ENCODE data around the gene MACROD1.
"Not testable (repeated sequence)": the region's sequence is repeated elsewhere in the genome, so short reads cannot be mapped to it uniquely, and the experiment has no call there.

The MACROD1 gene

GRCh38 chr11:63991558-63991957, 174.4 kb downstream of the MACROD1 start:
- no peak for DNase-seq

DNA sequence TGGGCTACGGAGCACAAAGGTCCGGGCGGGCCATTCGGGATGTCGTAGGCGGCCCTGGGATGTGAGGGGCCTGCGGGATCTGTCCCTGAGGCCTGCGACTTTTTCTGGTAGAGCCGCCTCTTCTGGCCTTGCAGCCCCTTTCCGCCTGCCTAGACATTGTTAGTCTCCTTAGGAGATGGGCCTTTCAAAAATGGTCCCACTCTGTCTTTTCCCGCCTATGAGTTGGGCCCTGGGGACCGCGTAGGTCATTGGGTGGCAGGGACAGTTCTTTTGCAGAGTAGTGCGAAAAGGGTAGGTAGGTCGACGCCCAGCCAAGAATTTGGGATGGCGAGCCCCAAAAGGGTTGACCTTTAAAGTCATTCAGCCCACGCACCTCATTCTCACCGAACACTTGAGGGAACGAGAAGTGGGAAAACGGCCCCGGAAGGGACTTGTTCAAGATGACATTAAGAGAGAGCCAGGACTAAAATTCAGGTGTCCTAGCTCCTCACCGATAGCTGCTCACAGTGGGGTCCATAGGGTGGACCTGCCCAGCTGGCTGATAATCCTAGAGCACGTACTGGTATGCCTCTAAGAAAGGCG, 178.9 kb downstream of the MACROD1 start:
- DNase-seq, result no peak

DNA sequence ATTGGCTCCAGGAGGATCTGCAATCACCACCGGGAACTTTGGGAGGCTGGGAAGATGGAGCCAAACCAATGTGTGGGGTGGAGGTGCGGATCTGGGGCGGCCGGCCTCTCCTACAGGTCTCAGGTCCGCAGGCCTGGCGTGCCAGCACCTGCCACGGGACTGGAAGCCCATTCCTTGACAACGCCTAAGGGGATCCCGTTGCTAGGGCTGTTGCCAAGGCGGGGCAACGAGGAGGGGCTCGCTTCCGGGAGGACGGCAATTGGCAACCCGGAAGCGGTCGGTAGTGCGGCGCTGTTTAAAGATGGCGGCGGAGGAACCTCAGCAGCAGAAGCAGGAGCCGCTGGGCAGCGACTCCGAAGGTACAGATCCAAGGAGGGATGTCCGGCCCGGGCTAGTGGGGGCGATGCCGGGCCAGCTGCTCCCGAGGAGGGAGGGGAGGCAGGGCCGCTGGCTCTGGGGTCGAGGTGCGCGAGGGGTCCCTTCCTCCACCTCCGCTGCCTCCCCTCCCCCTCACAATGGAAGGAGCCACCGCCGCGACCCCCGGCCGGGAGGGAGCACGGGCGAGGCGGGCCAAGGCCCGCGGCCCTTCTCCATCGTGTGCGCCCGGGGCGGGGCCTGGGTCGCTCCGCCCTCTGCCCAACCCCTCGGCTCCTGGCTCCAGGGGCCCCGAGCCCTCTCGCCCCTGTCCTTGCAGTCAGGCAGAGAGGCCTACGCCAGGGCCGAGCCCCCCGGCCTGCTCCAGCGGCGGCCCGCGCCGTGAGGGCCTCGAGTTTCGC, 179.6 kb downstream of the MACROD1 start, which contains the start of gene OTUB1:
Gene OTUB1 (plus strand): TSS at position 283 of the 776 bp plus-strand sequence. CDS start 19 bp downstream, at position 302.
- peak; percentile 86 for DNase-seq

DNA sequence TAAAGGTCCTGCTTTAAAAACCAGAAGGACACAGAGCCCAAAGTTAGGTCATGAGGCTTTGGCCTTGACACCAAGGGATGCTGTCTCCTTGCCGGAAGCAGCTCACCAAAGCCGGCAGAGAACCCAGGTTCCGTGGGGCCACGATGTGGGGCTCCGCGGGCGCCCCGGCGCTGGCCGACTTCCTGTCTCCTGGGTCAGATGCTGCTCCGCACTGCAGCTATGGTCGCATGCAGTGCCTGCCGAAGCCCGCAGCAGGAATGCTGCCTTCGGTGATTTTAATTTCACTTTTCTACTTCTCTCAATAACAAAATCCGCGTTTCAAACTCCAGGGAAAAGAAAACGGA, 180.1 kb downstream of the MACROD1 start:
- no peak for DNase-seq

DNA sequence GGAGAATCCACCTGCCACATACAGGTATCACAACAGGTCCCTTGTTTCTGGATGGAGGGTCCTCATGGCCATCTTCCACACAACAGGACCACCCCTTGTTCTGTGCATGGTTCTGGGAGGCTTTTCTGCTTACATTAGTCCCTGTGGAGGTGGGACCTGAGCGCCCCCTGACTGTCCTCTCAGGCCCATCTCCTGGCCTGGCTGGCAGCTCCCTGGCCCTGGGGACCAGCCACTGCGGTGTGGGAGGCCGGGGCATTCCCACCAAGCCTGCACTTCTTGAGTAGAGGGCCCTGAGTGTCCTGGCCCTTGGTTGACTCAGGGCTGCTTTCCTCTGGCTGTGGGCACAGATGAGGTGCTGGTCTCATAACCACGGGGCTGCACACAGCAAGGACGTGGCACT, 186.5 kb downstream of the MACROD1 start:
- DNase-seq, result no peak

GRCh38 chr11:63978551-63979239, 187.2 kb downstream of the MACROD1 start:
- DNase-seq, result no peak

DNA sequence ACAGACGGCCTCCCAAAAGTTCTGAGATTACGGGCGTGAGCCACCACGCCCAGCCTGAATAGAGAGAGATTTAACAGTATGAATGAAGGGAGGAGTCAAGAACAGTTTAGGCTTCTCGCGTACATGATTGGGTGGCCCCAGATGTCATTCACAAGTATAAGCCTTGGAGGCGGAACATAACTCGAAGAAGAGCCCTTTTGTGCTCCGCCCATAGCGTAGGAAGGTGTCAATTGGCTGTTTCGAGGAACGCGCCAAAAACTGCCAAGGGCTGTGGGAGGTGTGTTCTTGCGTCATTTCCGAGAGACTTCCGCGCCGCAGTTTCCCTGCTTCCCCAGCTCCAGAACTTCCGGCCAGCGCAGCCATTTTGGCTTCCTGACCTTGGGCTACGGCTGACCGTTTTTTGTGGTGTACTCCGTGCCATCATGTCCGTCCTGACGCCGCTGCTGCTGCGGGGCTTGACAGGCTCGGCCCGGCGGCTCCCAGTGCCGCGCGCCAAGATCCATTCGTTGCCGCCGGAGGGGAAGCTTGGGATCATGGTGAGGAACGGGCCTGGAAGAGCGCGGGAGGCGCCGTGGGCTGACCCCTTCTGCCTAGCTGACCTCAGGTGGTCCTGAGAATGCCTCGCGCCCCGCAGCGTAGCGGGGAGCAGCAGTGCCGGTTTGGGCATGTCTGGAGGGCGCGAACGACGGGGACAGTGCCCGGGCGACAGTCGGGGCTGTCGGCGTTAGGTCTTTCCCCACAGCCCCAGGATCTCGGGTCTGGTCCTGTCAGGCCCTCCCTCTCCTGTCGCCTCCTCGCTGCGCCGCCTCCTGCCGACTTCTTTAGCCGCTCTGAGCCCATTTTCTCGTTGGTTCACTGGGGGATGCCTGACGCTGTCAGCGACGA, 191.4 kb downstream of the MACROD1 start, which contains the start of gene COX8A:
Gene COX8A (plus strand): TSS at position 362 of the 885 bp plus-strand sequence. CDS start 61 bp downstream, at position 423.
- peak; percentile 100 for DNase-seq

GRCh38 chr11:63973912-63974258, 192.0 kb downstream of the MACROD1 start:
- DNase-seq, result not testable (repeated sequence)

DNA sequence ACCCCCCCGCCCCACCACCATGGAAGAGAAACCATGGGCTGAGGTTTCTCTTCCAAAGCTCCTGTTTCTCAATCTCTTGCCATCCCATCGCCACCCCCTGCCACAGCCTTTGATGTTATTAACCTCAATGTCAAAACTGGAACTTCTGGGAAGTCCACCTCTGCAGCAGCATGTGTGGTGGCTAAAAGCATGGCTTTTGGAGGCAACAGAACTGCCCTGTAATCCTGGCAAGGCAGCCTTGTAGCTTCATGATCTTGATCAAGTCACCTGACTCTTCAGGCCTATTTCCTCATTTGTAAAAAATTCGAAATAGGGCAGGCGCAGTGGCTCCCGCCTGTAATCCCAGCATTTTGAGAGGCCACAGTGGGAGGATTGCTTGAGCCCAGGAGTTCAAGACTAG, 195.0 kb downstream of the MACROD1 start:
- no peak for DNase-seq

DNA sequence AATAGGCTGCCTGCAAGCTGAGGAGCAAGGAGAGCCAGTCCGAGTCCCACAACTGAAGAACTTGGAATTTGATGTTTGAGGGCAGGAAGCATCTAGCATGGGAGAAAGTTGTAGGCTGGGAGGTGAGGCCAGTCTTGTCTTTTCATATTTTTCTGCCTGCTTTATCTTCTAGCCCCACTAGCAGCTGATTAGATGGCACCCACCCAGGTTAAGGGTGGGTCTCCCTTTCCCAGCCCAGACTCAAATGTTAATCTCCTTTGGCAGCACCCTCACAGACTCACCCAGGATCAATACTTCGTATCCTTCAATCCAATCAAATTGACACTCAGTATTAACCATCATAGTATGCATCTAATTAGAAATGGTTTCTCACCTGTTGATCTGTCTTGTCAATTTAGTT, 196.5 kb downstream of the MACROD1 start:
- no peak for DNase-seq

DNA sequence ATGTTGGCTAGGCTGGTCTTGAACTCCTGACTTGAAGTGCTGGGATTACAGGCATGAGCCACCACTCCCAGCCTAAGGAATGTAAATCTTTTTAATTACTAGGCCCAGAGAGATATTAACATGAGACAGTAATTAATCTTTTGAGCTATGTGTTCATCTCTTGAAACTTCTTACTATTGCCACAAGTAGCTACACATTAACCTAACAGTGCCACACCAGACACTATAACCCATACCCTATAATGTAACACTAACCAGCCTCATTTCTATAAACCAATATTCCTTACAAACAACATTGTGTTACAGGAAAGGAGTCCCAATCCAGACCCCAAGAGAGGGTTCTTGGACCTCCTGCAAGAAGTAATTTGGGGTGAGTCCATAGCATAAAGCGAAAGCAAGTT, 199.5 kb downstream of the MACROD1 start:
- DNase-seq, result no peak

DNA sequence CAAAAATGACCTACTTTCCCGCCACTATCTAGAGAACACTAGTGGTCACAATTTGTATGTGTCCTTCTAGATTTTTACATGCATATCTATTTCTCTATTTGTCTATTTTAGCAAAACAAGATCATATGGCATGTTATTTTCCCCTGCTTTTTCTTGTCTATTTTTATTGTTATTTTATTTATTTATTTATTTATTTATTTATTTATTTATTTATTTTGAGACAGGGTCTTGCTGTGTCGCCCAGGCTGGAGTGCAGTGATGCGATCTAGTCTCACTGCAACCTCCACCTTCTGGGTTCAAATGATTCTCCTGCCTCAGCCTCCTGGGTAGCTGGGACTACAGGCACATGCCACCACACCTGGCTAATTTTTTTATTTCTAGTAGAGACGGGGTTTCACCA, 202.0 kb downstream of the MACROD1 start:
- not testable (repeated sequence) for DNase-seq

GRCh38 chr11:63961608-63962412, 204.1 kb downstream of the MACROD1 start:
- DNase-seq, result peak; percentile 42

DNA sequence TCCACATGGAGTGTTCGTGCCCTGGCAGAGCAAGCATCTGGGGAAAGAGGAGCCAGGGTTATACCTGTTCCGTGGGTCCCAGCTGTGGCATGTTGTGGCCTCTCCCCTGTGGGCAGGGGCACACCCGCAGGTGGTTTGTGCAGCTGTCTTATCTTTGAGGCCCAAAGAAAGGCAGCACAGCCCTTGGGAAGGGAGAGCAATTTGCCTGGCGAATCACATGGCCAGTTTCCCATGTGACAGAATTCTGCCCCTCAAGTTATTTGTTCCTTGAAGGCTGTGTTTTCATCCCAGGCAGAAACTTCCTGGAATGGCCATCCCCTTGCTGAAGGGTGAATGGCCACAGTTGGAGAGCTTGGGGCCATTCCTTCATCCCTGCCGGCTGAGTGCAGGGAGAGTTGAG, 207.9 kb downstream of the MACROD1 start:
- DNase-seq, result no peak

DNA sequence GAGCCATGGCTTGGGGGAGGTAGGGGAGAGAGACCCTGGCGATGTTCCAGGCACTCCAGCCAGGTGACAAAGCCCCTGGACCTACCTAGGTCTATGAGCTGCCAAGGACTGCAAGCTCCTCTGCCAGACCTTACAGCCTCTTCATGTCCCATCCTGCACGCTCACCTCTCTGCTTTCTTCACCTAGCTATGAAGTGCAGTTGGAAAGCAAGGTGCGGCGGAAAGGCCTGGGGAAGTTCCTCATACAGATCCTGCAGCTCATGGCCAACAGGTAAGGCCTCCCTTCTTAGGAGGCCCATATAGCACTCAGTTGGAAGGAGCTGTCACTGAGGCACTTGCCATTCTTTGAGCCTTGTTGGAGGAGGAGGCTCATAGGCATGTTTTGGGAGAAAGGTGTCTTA, 213.3 kb downstream of the MACROD1 start:
- no peak for DNase-seq

DNA sequence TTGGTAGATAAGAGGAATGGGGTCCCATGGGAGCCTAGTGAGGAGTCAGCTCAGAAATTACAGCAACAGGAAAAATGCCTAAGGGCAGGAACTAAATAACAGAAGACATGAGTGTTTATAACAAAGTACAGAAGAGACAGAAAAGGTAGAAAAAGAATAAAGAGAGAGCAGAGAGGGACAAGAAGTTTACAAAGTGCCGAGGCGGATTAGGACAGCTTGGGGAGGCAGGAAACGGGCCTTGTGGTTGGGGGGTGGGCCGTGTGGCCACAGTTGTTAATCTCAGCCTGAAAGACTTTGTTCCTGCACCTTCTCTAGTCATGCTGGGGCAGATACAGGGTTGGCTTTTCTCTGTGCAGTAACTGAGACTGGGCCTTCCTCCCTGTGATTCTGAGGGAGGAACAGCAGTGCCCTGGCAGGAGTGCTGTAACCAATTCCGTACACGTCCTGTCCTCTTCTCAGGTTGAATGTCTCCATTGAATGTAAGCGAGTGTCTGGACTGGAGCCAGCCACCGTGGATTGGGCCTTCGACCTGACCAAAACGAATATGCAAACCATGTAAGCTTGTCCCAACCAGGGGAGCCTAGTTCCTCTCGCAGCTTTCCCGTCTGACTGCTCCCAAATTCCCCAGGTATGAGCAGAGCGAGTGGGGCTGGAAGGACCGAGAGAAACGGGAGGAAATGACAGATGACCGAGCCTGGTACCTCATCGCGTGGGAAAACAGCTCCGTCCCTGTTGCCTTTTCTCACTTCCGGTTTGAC, 214.0 kb downstream of the MACROD1 start:
- DNase-seq, result no peak

All from fibroblast of upper back skin (primary cell).